PC-9 (cell line): Measurements from ENCODE around the gene KDM3B. TPM values are rescaled to one million over a fixed set of nuclear protein-coding genes. Genes with fewer than 3 reads are reported as not detected.
A peak's percentile ranks its signal among the peaks of the same experiment; 100 is the strongest.

Source experiments
- BruUV-seq: library from RNA; stranded (reverse); fragments of 400-500 nt; replicated peaks from 2 replicates; lab custom pipeline; 2021; lab: Mats Ljungman, UMichigan
- CTCF ChIA-PET: fragments of 300-600 bp; sonication (Branson Sonifier 250); formaldehyde crosslinking; loops from one replicate; lab custom pipeline; 2022; ENCODE audit warnings: antibody characterized with exemption; lab: Charles Lee
- POLR2A ChIA-PET: fragments of 300-600 bp; sonication (Branson Sonifier 250); formaldehyde crosslinking; loops from one replicate; lab custom pipeline; 2022; ENCODE audit warnings: antibody characterized with exemption; ENCODE audit not compliant: unreplicated experiment; lab: Charles Lee
- DNase-seq, 2 experiments: peaks; one replicate each; pipeline versions ENCODE4 v3.0.0 to v3.0.0-alpha.2; 2015 to 2022; ENCODE audit warnings: mixed read lengths in 1 of 2
- H2AFZ ChIP-seq: fragments of 200-600 bp; sonication (generic); 2 replicates; pipeline ENCODE4 v1.8.1; 2017; ENCODE audit warnings: antibody characterized with exemption
- H3F3A ChIP-seq: fragments of 200-600 bp; sonication (generic); 2 replicates; pipeline ENCODE4 v1.8.1; 2017; ENCODE audit warnings: antibody characterized with exemption, mild to moderate bottlenecking, low read depth; ENCODE audit not compliant: insufficient read depth
- H3K27ac ChIP-seq: fragments of 200-600 bp; sonication (generic); 2 replicates; pipeline ENCODE4 v1.6.1; 2016; ENCODE audit warnings: mixed run types
- H3K27me3 ChIP-seq: fragments of 200-600 bp; sonication (generic); 2 replicates; pipeline ENCODE4 v1.6.1; 2016; ENCODE audit warnings: low read depth, mixed run types; ENCODE audit not compliant: insufficient read depth
- H3K36me3 ChIP-seq: fragments of 200-600 bp; sonication (generic); 2 replicates; pipeline ENCODE4 v1.6.1; 2016; ENCODE audit warnings: low read depth, mixed run types
- H3K4me1 ChIP-seq: fragments of 200-600 bp; sonication (generic); replicated peaks from 2 replicates; pipeline ENCODE4 v1.6.1; 2016; ENCODE audit warnings: mixed run types; ENCODE audit not compliant: insufficient read depth
- H3K4me2 ChIP-seq: fragments of 200-600 bp; sonication (generic); 2 replicates; pipeline ENCODE4 v1.6.1; 2017; ENCODE audit warnings: mixed run types
- H3K4me3 ChIP-seq: fragments of 200-600 bp; sonication (generic); 2 replicates; pipeline ENCODE4 v1.6.1; 2016; ENCODE audit warnings: mixed run types
- H3K79me2 ChIP-seq: fragments of 200-600 bp; sonication (generic); 2 replicates; pipeline ENCODE4 v1.6.1; 2017; ENCODE audit warnings: low read depth, mixed run types
- H3K9me2 ChIP-seq: fragments of 200-600 bp; sonication (generic); 2 replicates; pipeline ENCODE4 v1.8.1; 2017; ENCODE audit warnings: mild to moderate bottlenecking; ENCODE audit not compliant: insufficient read depth
- H3K9me3 ChIP-seq: fragments of 200-600 bp; sonication (generic); 2 replicates; pipeline ENCODE4 v1.8.1; 2016; ENCODE audit warnings: low read depth; ENCODE audit not compliant: insufficient read depth
- H4K20me1 ChIP-seq: fragments of 200-600 bp; sonication (generic); 2 replicates; pipeline ENCODE4 v1.8.1; 2017; ENCODE audit not compliant: insufficient read depth
- CTCF ChIP-seq: fragments of 200-600 bp; sonication (generic); conservative IDR thresholded peaks from 2 replicates; pipeline ENCODE4 v1.6.1; 2017; ENCODE audit warnings: mixed run types, antibody characterized with exemption, mild to moderate bottlenecking, moderate library complexity
- EZH2 ChIP-seq: fragments of 200-600 bp; sonication (generic); IDR thresholded peaks from 2 replicates; pipeline ENCODE4 v1.8.0; 2017; ENCODE audit warnings: antibody characterized with exemption, low read depth
- intact Hi-C: fragments of 100-400 bp; cut with micrococcal nuclease; formaldehyde crosslinking; loops from one replicate; pipeline ENCODE4 v1.10.0; 2022; ENCODE audit not compliant: unreplicated experiment
- total RNA-seq: library from RNA; stranded (reverse); gene quantifications from 2 replicates; pipeline ENCODE4 v1.2.3, GENCODE V29; 2021

The KDM3B gene
- total RNA-seq, 1 experiment from 2014 or later = 76.7 TPM

- POLR2A ChIA-PET = interaction anchor here (0.6 kb wide), 1 partner anchor 127 kb away, joined by 5 read pairs; the partner anchor contains the start of gene HSPA9
- no peaks in the 10 kb centered on the region for H3K9me2 ChIP-seq
- no peak overlapping the region for H3K4me3 ChIP-seq
- no peaks in the 10 kb centered on the region for H3K4me1 ChIP-seq
- no peaks in the 10 kb centered on the region for H4K20me1 ChIP-seq
- no peaks in the 10 kb centered on the region for H3F3A ChIP-seq
- intact Hi-C loops = no loop called here
- no peaks in the 10 kb centered on the region for H3K79me2 ChIP-seq
- no peak overlapping the region for H3K4me2 ChIP-seq
- no peaks in the 10 kb centered on the region for H3K36me3 ChIP-seq
- no TSS peak for BruUV-seq
- no peak overlapping the region for H2AFZ ChIP-seq
- CTCF ChIA-PET = interaction anchor here (0.8 to 1.6 kb wide), 2 partner anchors 55 to 56 kb away, joined by 4 to 8 read pairs; no protein-coding TSS in a partner anchor
- no peak overlapping the region for H3K27ac ChIP-seq
- DNase-seq = no peak
- H3K27me3 ChIP-seq = no peaks in the 10 kb centered on the region
- no peaks in the 10 kb centered on the region for H3K9me3 ChIP-seq
- TF ChIP-seq EZH2 = no peak
- TF ChIP-seq CTCF = no peak
Observed at GRCh38 chr5:138448070-138448469, 95.6 kb downstream of the KDM3B start.

GRCh38 chr5:138448481-138449398 is 96.3 kb downstream of the KDM3B start:
- H4K20me1 ChIP-seq = no peaks in the 10 kb centered on the region
- intact Hi-C loops = no loop called here
- H3K27me3 ChIP-seq = no peaks in the 10 kb centered on the region
- no peaks in the 10 kb centered on the region for H3K9me3 ChIP-seq
- no peak overlapping the region for H3K4me2 ChIP-seq
- TF ChIP-seq CTCF = no peak
- TF ChIP-seq EZH2 = no peak
- no peak overlapping the region for H3K27ac ChIP-seq
- no peaks in the 10 kb centered on the region for H3K9me2 ChIP-seq
- no peak overlapping the region for H3K4me3 ChIP-seq
- ChIA-PET CTCF (interaction anchor here (0.5 to 1.6 kb wide), 8 partner anchors 11 to 235 kb away, joined by 3 to 8 read pairs (median 4); no protein-coding TSS in a partner anchor), POLR2A (interaction anchor here (0.6 kb wide), 1 partner anchor 127 kb away, joined by 5 read pairs; the partner anchor contains the start of gene HSPA9)
- no peak for DNase-seq
- H3K36me3 ChIP-seq = no peaks in the 10 kb centered on the region
- H2AFZ ChIP-seq = no peak overlapping the region
- no peaks in the 10 kb centered on the region for H3K79me2 ChIP-seq
- BruUV-seq = no TSS peak
- H3F3A ChIP-seq = no peaks in the 10 kb centered on the region
- H3K4me1 ChIP-seq = no peaks in the 10 kb centered on the region

- no peak overlapping the region for H2AFZ ChIP-seq
- no peak for TF ChIP-seq EZH2
- peak; percentile 92 for TF ChIP-seq CTCF
- intact Hi-C loops = loop anchor here (1.0 kb wide), 1 partner anchor 54 kb away; no protein-coding TSS in a partner anchor
- peak overlapping the region; percentile 37 for H3K4me2 ChIP-seq
- H3K36me3 ChIP-seq = no peaks in the 10 kb centered on the region
- no peaks in the 10 kb centered on the region for H3K9me2 ChIP-seq
- no peaks in the 10 kb centered on the region for H3K27me3 ChIP-seq
- no peaks in the 10 kb centered on the region for H4K20me1 ChIP-seq
- DNase-seq = peak; percentile 59 to 88
- no TSS peak for BruUV-seq
- H3K4me3 ChIP-seq = no peak overlapping the region
- ChIA-PET CTCF (interaction anchor here (0.5 to 1.6 kb wide), 6 partner anchors 10 to 113 kb away, joined by 3 to 5 read pairs (median 4); no protein-coding TSS in a partner anchor), POLR2A (interaction anchor here (0.6 to 0.7 kb wide), 2 partner anchors 118 to 838 kb away, joined by 3 to 5 read pairs; no protein-coding TSS in a partner anchor)
- H3K4me1 ChIP-seq = no peaks in the 10 kb centered on the region
- H3K79me2 ChIP-seq = no peaks in the 10 kb centered on the region
- no peaks in the 10 kb centered on the region for H3F3A ChIP-seq
- no peak overlapping the region for H3K27ac ChIP-seq
- H3K9me3 ChIP-seq = no peaks in the 10 kb centered on the region
Observed at GRCh38 chr5:138449501-138450239, 97.2 kb downstream of the KDM3B start.
